IPS DF 19.7 (cell line): ENCODE measurements around the gene HOXD10.

Experiments
- DNase-seq: peaks from one replicate; pipeline ENCODE4 v3.0.0-alpha.2; 2013; ENCODE audit warnings: low read depth, low spot score

Gene HOXD10

DNA sequence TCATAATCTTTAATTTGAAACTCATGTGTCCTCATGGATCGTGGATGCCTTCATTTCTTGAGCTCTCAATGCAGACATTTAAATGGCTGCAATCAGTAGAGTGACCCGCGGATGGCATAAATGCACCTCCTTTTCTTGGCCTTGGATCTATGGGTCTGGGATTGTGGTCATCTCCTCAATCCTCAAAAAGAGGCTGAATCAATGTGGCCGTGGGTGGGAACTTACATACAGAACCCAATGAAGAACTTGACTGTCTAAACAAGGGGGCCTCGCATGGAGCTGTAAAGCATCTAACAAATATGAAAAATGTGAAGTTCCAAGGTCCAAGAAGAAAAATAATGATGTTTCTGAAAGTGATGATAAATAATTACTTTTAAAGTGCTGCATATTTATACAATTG, 21.2 kb upstream of the HOXD10 start:
- DNase-seq: no peak

- no peak for DNase-seq
Observed at GRCh38 chr2:176096243-176096985, 20.2 kb upstream of the HOXD10 start.

- peak; percentile 84 for DNase-seq
Observed at GRCh38 chr2:176096986-176097819, 19.4 kb upstream of the HOXD10 start.

- no peak for DNase-seq
Observed at GRCh38 chr2:176097820-176098365, 18.7 kb upstream of the HOXD10 start.

DNA sequence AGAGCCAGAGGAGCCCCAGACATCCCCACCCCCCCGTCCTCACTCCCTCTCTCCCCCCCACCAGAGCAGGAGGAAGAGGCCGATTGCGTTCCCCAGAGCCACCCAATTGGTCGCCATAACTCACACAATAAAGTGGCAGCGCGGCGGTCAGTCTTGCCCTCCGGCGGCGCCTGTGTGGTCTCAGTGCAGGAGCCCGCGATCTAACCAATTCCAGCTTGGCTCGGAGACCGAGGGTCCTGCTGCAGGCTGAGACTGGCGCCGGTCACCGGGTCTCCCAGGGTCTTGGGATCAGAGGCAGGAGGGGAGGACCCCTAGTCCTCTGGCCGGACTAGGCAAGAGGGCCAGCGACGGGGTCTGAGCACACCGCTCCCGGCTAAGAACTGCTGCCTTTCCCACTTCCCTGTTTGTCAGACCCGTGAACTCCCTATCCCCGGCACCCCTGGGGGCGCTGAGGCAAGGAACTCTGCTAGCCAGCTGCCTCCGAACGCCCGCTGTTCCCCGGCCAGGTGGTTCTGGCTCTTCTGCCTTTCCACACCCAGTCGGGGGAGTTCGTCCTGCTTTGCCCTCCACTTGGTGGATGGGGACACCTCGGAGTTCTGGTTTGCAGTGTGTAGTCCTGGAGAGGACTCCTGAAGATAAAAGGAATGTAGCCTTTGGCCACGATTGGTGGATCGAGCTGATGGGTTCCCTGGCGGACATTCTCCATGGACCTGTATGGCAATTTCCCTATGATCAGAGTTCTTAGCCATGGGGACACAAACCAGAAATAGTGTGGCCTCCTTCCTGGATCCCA, 18.0 kb upstream of the HOXD10 start:
- DNase-seq: no peak

GRCh38 chr2:176099159-176099727, 17.3 kb upstream of the HOXD10 start:
- no peak for DNase-seq

DNA sequence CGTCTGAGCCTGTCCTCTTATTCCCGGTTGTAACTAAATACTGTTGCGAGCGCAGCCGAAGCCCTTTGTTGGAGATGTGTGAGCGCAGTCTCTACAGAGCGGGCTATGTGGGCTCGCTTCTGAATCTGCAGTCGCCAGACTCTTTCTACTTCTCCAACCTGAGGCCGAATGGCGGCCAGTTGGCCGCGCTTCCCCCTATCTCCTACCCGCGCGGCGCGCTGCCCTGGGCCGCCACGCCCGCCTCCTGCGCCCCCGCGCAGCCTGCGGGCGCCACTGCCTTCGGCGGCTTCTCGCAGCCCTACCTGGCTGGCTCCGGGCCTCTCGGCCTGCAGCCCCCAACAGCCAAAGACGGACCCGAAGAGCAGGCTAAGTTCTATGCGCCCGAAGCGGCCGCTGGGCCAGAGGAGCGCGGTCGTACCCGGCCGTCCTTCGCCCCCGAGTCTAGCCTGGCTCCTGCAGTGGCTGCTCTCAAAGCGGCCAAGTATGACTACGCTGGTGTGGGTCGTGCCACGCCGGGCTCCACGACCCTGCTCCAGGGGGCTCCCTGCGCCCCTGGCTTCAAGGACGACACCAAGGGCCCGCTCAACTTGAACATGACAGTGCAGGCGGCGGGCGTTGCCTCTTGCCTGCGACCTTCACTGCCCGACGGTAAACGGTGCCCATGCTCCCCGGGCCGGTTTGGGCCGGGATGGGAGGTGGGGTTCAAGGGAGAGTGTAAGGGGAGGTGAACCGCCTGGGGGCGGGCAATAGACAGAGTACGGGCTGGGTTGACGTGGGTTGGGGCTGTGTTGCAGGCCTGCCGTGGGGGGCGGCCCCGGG, 16.6 kb upstream of the HOXD10 start, which contains the start of gene HOXD12:
Gene HOXD12 (plus strand): TSS at position 68 of the 819 bp plus-strand sequence. CDS start 7 bp downstream, at position 75.
- DNase-seq: no peak

- no peak for DNase-seq
Observed at GRCh38 chr2:176100547-176101140, 15.9 kb upstream of the HOXD10 start.

DNA sequence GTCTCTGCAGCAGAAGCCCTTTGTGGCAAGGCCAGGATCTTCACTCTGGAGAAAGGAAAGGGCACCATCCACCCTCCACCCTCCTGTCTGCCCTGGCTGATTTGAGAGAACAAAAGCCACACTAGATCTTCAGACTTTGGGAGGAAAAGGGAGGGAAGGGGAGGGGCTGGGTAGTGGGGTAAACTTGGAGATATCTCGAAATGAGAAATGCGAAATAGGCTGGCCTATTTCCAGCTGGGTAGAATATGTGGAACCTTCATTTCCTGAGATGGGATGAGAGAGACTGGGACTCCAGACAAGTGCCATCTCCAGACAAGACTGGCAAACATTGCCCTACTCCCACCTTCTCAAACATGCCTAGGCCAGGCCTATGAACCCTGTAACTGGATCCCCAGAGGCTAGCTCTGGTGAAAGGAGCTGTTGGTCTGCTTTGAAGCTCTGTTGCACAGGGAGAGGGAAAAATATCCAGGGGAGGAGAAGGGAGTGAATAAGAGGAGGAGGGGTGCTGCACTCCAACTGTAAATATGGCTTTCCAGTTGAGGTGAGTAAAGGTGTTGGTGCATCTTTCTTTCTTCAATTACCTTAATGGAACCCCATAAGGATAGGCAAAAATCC, 15.3 kb upstream of the HOXD10 start:
- no peak for DNase-seq

GRCh38 chr2:176101842-176102241, 14.7 kb upstream of the HOXD10 start:
- no peak for DNase-seq

- no peak for DNase-seq
Observed at GRCh38 chr2:176102309-176102866, 14.2 kb upstream of the HOXD10 start.

DNA sequence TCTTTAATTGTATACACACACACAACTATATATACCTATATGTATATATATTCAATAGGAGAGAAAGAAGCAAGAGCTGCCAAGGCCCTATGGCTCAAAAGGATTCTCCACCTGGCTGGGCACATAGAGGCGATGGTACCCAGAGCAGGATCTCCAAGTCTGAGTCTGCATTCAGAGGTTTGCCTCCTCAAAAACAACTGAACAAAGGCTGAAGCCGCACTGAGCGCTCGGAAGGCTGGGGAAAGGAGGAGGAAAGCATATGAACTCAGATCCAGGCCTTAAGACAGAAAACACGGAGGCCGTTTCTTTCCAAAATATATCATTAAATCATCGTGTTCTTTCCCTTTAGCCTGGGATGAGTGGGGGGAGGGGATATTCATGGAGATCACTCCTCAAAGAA, 13.4 kb upstream of the HOXD10 start:
- DNase-seq: no peak

GRCh38 chr2:176103742-176104315, 12.7 kb upstream of the HOXD10 start:
- no peak for DNase-seq

GRCh38 chr2:176104316-176105077, 12.1 kb upstream of the HOXD10 start:
- no peak for DNase-seq

DNA sequence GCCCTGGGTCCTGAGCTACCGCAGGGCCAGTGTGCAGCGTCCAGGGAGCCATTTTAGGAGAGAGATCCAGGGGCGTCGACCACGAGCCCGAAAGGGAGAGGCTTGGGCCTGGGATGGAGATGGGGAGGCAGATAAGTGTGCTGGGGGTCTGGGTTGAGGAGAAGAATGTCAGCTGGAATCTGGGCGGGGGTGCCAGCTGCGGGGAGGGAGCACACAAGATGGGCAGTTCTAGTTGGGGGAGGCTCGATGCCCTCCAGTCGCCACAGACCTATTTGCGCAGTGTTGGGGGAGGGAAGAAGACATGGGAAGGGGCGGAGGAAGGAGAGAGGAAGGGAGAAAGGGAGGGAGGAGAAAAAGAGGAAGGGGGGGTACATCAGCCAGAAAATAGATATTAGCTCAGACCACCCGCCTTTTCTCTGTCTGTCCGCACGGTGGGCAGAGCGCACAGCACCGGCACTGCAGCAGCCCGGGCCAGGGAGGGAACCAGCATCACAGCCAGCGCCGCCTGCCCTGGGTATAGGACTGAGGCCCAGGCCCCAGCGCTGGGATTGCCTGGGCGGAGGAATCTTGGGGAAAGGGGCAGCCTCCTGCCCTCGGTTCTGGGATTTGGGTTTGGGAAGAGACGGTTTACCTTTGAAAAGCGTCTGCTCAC, 11.4 kb upstream of the HOXD10 start:
- DNase-seq: no peak

DNA sequence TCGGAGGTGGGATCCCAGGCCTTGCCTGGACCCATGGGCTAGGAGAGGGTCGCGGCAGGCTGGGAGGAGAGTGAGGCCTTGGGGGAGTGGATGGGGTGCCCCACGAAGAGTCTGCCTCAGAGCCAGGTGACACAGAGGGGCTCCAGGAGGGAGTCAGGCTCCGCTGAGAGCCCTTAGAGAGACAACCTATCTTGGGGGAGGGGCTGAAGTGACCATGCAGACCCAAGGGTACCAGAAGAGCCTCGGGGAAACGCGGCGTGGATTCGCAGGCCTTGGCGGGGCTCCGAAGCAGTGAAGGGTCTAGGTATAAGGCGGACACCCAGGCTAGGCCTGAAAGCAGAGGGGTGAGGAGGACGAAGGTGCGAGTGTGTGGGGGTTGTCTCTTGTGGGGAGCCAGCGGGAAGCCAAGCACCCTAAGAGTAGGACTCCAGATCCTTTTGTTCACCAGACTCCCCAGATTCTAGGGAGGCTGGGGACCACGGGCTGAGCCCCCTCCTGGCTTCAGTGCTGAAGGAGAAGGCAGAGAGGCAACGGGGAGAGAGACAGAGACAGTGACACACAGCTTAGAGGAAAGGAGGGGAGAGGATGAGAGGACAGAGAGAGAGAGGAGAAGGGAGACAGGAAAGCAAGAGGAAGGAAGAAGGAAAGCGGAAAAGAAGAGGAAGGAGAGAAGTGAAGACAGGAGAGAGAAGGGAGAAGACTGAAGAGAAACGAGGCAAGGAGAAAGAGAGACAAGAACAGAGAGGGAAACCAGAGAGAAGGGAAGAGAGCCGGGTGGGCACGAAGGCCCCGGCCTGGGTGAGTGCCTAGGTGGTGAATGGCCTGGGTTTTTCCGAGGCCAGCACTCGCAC, 10.6 kb upstream of the HOXD10 start:
- no peak for DNase-seq
